GM23338 (cell line): ENCODE measurements around the gene SOAT1.

Source experiments
- CREB1 ChIP-seq: fragments of 250-450 bp; sonication (Bioruptor Pico); IDR thresholded peaks from 2 replicates; pipeline ENCODE4 v1.5.0; 2020; ENCODE audit warnings: low read depth, mild to moderate bottlenecking, moderate library complexity
- CTCF ChIP-seq, 2 experiments: fragments of 200-600 bp in 1 of 2; sonication (generic) in 1 of 2; conservative IDR thresholded peaks; 2 replicates each; pipeline versions ENCODE4 v1.5.1 to v1.6.1; 2016 to 2017; ENCODE audit warnings: antibody characterized with exemption in 2 of 2, low read depth in 2 of 2, mild to moderate bottlenecking in 2 of 2, moderate library complexity in 1 of 2
- EZH2 ChIP-seq: fragments of 200-600 bp; sonication (generic); IDR thresholded peaks from one replicate; pipeline ENCODE4 v1.8.0; 2017; ENCODE audit warnings: antibody characterized with exemption, mild to moderate bottlenecking, low read depth; ENCODE audit not compliant: unreplicated experiment
- EZH2phosphoT487 ChIP-seq: fragments of 200-600 bp; sonication (generic); IDR thresholded peaks from one replicate; pipeline ENCODE4 v1.8.1; 2018; ENCODE audit warnings: antibody characterized with exemption; ENCODE audit not compliant: unreplicated experiment
- JUNB ChIP-seq: IDR thresholded peaks from one replicate; pipeline ENCODE4 v1.6.1; 2016; ENCODE audit warnings: antibody characterized with exemption; ENCODE audit not compliant: unreplicated experiment
- POLR2AphosphoS5 ChIP-seq: IDR thresholded peaks from 2 replicates; pipeline ENCODE4 v1.6.1; 2016; ENCODE audit warnings: antibody characterized with exemption, low read depth
- REST ChIP-seq: IDR thresholded peaks from one replicate; pipeline ENCODE4 v1.6.1; 2018; ENCODE audit warnings: antibody characterized with exemption; ENCODE audit not compliant: unreplicated experiment
- STAT1 ChIP-seq: IDR thresholded peaks from one replicate; pipeline ENCODE4 v1.6.1; 2016; ENCODE audit warnings: antibody characterized with exemption; ENCODE audit not compliant: unreplicated experiment
- ZNF331 ChIP-seq: fragments of 250-450 bp; sonication (Bioruptor Pico); IDR thresholded peaks from 2 replicates; pipeline ENCODE4 v1.5.0; 2020; ENCODE audit warnings: low read depth, mild to moderate bottlenecking, moderate library complexity
- TF ChIP-seq, protein P1 (sequence below): IDR thresholded peaks from 2 replicates; pipeline ENCODE4 v1.6.1; 2016; ENCODE audit warnings: antibody characterized with exemption

DNA sequence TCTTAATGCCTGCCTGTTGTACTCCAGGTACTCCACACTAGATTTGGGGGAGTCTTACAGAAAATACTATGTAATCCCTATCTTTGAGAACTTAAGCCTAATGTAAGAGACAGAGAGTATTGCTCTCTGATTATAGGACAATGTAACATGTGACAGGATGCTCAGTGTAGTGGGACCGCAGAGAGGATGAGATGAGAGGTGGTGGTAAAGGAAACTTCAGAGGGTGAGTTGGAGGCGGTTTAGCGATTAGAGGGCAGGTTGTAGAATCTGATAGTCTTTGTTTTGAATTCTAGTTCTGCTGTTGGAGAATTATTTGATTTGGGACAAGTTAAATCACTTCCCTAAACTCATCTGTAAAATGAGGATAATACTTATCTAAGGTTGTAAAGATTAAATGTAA lies 5.4 kb downstream of the SOAT1 start:
- TF ChIP-seq POLR2AphosphoS5 (no peak), CTCF (conservative IDR thresholded peaks at IDR 0.05; ENCODE audit: low read depth in 2 of 2) (no peak), REST (no peak), CREB1 (CRISPR knock-in tag) (no peak), EZH2 (no peak), STAT1 (no peak), EZH2phosphoT487 (no peak), ZNF331 (CRISPR knock-in tag) (no peak), JUNB (no peak)
- TF ChIP-seq, protein P1, sequence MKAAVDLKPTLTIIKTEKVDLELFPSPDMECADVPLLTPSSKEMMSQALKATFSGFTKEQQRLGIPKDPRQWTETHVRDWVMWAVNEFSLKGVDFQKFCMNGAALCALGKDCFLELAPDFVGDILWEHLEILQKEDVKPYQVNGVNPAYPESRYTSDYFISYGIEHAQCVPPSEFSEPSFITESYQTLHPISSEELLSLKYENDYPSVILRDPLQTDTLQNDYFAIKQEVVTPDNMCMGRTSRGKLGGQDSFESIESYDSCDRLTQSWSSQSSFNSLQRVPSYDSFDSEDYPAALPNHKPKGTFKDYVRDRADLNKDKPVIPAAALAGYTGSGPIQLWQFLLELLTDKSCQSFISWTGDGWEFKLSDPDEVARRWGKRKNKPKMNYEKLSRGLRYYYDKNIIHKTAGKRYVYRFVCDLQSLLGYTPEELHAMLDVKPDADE = no peak
